DMS79 (cell line): ENCODE measurements around the gene SPEF1.
A peak's percentile ranks its signal among the peaks of the same experiment; 100 is the strongest.

ENCODE experiments used
- DNase-seq: peaks from one replicate; lab custom pipeline; 2025; lab: John Stamatoyannopoulos, UW

Gene SPEF1

GRCh38 chr20:3766422-3767109 is 14.7 kb downstream of the SPEF1 start:
- DNase-seq, result no peak

- DNase-seq, result no peak
Measured at GRCh38 chr20:3765171-3765882, 15.9 kb downstream of the SPEF1 start.

GRCh38 chr20:3764659-3765058 is 16.6 kb downstream of the SPEF1 start:
- no peak for DNase-seq

- DNase-seq, result no peak
Measured at GRCh38 chr20:3763671-3764601, 17.3 kb downstream of the SPEF1 start.

GRCh38 chr20:3760655-3761348 is 20.4 kb downstream of the SPEF1 start:
- DNase-seq, result no peak

- no peak for DNase-seq
Measured at GRCh38 chr20:3759884-3760283, 21.4 kb downstream of the SPEF1 start.

- no peak for DNase-seq
Measured at GRCh38 chr20:3759316-3759823, 21.9 kb downstream of the SPEF1 start.

- no peak for DNase-seq
Measured at GRCh38 chr20:3758566-3758965, 22.7 kb downstream of the SPEF1 start.

DNA sequence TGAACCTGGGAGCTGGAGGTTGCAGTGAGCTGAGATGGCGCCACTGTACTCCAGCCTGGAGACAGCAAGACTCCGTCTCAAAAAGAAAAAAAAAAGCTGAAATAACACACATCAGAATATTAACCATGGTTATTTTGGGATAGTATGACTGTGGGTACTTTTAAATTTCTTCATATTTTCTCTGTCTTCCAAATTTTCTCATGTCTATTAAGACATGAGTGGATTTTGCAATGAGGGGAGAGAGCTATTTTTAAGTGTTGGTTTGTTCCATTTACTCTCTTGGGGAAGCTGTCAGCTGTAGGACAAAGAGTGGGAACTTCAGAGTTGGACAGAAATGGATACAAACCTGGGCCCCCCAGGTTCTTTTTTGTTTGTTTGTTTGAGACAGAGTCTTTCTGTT is 24.0 kb downstream of the SPEF1 start:
- DNase-seq, result no peak

- no peak for DNase-seq
Measured at GRCh38 chr20:3755814-3756480, 25.3 kb downstream of the SPEF1 start.

DNA sequence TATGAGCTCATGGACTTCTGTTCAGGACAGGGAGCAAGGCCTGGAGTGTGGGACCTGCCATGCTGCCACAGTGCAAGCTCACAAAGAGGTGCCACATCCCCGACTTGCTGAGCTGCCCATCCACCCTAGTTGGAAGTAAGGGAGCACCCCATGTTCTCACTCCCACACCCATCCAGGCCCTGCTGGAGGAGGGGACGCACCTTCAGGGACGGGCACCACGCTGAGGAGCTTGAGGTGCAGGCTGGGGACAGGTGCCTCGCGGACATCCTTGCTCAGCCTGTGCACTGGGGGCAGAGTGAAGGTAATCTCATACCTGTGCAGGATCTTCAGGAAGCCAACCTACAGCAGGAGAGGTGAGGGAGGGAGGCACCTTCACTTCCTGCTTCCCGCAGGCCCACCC is 26.0 kb downstream of the SPEF1 start:
- no peak for DNase-seq

DNA sequence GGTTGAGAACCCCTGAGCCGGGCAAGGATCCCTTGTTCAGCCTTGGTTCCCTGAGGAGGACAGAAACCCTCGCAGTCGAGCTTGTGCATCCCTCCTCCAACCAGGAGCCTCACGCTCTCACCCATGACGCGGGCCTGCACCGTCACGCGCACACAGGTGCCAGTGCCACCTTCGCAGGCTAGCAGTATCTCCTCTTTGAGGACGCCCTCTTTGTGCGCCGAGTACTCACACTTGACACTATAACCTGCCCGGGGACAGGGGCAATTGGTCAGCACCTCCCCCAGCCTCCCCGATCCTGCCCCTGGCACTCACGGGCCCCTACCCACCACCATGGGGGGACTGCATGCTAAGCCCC is 27.0 kb downstream of the SPEF1 start:
- DNase-seq, result no peak

- DNase-seq, result no peak
Measured at GRCh38 chr20:3753501-3754275, 27.6 kb downstream of the SPEF1 start.

DNA sequence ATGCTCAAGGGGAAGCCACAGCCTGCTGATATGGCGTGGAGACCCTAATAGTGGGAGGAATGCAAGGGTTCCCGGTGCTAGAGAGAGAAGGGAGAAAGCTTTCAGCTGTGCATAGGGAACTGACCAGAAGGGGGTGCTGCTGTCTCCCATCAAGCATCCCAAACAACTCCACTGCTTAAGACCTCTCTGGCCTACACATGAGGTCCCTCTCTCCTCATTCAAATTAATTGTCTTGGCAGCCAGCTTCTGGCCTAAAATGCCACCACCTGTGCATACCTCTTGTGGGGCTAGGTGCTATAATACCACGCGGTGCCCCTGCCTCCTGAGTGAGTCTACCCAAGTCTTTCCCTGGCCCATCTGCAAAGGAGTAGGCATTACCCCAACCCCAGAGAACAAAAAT is 28.1 kb downstream of the SPEF1 start:
- peak; percentile 41 for DNase-seq

DNA sequence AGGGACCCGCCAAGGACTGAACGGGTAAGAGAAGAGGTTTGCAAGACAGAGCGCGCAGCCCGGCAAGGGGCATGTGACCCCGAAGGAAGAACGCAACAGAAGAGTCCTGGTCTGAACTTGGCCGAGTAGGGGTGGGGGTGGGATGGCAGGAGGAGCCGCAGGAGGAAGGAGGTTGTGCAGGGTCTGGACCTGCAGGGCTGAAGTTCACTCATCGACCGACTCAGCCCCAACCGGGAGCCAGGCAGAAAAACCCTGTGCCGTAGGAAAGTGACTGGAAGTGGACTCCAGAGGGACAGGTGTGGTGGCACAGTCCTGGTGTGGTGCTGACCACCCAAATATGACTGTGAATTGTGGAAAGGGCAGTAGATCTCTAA is 28.9 kb downstream of the SPEF1 start:
- DNase-seq, result no peak

- peak; percentile 92 for DNase-seq
Measured at GRCh38 chr20:3751675-3752385, 29.4 kb downstream of the SPEF1 start.

DNA sequence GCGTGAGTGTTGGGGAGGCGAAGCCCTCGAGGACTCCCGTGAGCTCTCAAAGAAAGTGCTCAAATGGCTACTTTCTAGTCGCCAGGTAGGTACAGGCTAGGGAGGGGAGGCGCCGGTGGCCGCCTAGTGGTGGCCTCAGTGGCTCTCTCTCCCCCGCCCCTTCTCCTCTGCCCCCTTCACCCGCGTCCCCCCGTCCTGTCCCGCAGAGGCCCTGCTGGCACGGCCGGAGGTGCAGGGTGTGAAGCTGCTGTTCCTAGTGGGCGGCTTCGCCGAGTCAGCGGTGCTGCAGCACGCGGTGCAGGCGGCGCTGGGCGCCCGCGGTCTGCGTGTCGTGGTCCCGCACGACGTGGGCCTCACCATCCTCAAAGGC is 30.0 kb downstream of the SPEF1 start:
- no peak for DNase-seq

DNA sequence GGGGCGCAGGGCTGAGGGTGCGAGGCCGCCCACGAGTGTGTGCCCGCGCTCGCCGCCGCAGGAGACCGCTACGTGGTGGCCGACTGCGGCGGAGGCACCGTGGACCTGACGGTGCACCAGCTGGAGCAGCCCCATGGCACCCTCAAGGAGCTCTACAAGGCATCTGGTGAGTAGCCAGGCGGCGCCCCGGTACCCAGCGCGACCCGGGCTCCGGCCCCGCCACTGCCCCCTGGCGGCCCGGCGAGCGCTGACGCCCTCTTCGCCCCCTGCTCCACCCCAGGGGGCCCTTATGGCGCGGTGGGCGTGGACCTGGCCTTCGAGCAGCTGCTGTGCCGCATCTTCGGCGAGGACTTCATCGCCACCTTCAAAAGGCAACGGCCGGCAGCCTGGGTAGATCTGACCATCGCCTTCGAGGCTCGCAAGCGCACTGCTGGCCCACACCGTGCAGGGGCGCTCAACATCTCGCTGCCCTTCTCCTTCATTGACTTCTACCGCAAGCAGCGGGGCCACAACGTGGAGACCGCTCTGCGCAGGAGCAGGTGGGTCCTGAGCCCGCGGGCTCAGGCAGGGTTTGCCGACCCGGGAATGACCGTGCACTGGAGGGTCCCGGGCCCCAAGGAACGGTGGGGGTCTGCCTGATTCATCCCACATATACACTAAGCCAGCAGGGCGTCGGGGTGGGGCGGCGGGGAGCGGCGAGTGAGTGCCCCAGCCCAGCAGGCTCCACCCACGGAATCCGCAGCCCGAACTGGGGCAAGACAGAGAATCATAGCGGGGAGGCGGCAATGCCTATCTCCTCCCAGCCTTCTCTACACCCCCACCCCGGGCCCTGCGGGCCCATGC is 31.3 kb downstream of the SPEF1 start:
- DNase-seq, result peak; percentile 24

- no peak for DNase-seq
Measured at GRCh38 chr20:3749087-3749688, 32.1 kb downstream of the SPEF1 start.
